ENCODE data around the gene NCBP2L. TPM values are rescaled to one million over a fixed set of nuclear protein-coding genes. Genes with fewer than 3 reads are reported as not detected.

NCBP2L gene
- total and polyA plus RNA-seq, 2 of the 8 experiments (the other 6 are each of a cell fraction or from before 2014, with no cell fraction given): not detected

DNA sequence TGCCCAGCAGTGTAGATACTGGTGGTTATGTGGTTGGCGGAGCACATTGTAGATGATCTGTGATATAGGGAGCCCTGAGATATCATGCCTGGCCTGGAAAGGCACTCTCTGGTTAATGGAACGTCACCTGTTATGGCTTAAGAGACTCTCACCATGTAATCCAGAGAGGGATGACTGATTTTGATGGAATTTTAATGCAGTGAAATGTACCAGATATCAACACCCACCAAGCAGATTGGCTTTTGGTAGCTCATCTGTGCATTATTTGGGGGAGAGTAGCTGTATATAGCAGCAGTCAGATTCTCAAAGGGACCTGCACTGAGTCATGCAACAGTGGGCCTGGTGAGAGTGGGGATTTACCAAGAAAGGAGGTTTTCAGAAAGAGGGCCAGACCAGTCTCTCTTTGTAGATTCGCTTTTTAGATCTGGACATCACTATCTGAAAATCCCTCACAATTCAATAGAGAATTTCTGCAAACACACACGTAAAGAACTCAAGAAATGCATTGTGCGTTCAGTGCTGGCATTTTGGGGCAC is 19.2 kb upstream of the NCBP2L start (continued):
- TF ChIP-seq, protein P1, sequence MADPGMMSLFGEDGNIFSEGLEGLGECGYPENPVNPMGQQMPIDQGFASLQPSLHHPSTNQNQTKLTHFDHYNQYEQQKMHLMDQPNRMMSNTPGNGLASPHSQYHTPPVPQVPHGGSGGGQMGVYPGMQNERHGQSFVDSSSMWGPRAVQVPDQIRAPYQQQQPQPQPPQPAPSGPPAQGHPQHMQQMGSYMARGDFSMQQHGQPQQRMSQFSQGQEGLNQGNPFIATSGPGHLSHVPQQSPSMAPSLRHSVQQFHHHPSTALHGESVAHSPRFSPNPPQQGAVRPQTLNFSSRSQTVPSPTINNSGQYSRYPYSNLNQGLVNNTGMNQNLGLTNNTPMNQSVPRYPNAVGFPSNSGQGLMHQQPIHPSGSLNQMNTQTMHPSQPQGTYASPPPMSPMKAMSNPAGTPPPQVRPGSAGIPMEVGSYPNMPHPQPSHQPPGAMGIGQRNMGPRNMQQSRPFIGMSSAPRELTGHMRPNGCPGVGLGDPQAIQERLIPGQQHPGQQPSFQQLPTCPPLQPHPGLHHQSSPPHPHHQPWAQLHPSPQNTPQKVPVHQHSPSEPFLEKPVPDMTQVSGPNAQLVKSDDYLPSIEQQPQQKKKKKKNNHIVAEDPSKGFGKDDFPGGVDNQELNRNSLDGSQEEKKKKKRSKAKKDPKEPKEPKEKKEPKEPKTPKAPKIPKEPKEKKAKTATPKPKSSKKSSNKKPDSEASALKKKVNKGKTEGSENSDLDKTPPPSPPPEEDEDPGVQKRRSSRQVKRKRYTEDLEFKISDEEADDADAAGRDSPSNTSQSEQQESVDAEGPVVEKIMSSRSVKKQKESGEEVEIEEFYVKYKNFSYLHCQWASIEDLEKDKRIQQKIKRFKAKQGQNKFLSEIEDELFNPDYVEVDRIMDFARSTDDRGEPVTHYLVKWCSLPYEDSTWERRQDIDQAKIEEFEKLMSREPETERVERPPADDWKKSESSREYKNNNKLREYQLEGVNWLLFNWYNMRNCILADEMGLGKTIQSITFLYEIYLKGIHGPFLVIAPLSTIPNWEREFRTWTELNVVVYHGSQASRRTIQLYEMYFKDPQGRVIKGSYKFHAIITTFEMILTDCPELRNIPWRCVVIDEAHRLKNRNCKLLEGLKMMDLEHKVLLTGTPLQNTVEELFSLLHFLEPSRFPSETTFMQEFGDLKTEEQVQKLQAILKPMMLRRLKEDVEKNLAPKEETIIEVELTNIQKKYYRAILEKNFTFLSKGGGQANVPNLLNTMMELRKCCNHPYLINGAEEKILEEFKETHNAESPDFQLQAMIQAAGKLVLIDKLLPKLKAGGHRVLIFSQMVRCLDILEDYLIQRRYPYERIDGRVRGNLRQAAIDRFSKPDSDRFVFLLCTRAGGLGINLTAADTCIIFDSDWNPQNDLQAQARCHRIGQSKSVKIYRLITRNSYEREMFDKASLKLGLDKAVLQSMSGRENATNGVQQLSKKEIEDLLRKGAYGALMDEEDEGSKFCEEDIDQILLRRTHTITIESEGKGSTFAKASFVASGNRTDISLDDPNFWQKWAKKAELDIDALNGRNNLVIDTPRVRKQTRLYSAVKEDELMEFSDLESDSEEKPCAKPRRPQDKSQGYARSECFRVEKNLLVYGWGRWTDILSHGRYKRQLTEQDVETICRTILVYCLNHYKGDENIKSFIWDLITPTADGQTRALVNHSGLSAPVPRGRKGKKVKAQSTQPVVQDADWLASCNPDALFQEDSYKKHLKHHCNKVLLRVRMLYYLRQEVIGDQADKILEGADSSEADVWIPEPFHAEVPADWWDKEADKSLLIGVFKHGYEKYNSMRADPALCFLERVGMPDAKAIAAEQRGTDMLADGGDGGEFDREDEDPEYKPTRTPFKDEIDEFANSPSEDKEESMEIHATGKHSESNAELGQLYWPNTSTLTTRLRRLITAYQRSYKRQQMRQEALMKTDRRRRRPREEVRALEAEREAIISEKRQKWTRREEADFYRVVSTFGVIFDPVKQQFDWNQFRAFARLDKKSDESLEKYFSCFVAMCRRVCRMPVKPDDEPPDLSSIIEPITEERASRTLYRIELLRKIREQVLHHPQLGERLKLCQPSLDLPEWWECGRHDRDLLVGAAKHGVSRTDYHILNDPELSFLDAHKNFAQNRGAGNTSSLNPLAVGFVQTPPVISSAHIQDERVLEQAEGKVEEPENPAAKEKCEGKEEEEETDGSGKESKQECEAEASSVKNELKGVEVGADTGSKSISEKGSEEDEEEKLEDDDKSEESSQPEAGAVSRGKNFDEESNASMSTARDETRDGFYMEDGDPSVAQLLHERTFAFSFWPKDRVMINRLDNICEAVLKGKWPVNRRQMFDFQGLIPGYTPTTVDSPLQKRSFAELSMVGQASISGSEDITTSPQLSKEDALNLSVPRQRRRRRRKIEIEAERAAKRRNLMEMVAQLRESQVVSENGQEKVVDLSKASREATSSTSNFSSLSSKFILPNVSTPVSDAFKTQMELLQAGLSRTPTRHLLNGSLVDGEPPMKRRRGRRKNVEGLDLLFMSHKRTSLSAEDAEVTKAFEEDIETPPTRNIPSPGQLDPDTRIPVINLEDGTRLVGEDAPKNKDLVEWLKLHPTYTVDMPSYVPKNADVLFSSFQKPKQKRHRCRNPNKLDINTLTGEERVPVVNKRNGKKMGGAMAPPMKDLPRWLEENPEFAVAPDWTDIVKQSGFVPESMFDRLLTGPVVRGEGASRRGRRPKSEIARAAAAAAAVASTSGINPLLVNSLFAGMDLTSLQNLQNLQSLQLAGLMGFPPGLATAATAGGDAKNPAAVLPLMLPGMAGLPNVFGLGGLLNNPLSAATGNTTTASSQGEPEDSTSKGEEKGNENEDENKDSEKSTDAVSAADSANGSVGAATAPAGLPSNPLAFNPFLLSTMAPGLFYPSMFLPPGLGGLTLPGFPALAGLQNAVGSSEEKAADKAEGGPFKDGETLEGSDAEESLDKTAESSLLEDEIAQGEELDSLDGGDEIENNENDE (IDR thresholded peaks at IDR 0.05; ENCODE audit: insufficient replicate concordance, low read length): no peak
- TF ChIP-seq RNF2 (IDR thresholded peaks at IDR 0.05; ENCODE audit: borderline replicate concordance, low read depth, low read length, missing control alignments, poor library complexity, severe bottlenecking) (no peak), SP4 (IDR thresholded peaks at IDR 0.05; ENCODE audit: low read length) (no peak), POLR2A (IDR thresholded peaks at IDR 0.05; ENCODE audit: control extremely low read depth in 1 of 2, low read depth in 2 of 2, low read length in 2 of 2) (no peak)
